Mucosa of stomach (tissue), 1 donor: ENCODE measurements around the gene ZFAND3.

Experiments
- H3K27me3 ChIP-seq: one replicate; pipeline ENCODE4 v1.7.0; 2013; ENCODE audit warnings: mild to moderate bottlenecking, low read length; ENCODE audit not compliant: control insufficient read depth, insufficient read depth
- H3K36me3 ChIP-seq: one replicate; pipeline ENCODE4 v1.7.0; 2013; ENCODE audit warnings: low read length; ENCODE audit not compliant: control insufficient read depth, insufficient read depth
- H3K4me1 ChIP-seq: one replicate; pipeline ENCODE4 v1.7.0; 2013; ENCODE audit warnings: mild to moderate bottlenecking, low read length; ENCODE audit not compliant: control insufficient read depth, insufficient read depth
- H3K4me3 ChIP-seq: one replicate; pipeline ENCODE4 v1.7.0; 2013; ENCODE audit warnings: low read length
- H3K9ac ChIP-seq: one replicate; pipeline ENCODE4 v1.7.0; 2013; ENCODE audit warnings: mild to moderate bottlenecking, low read length, moderate library complexity
- H3K9me3 ChIP-seq: one replicate; pipeline ENCODE4 v1.7.0; 2013; ENCODE audit warnings: mild to moderate bottlenecking, low read length, moderate library complexity; ENCODE audit not compliant: control insufficient read depth
- donor health status: Pancreatic carcinoma.

ZFAND3 gene

GRCh38 chr6:38185244-38185643 is 365.7 kb downstream of the ZFAND3 start:
- H3K9ac ChIP-seq = no peak overlapping the region
- no peaks in the 10 kb centered on the region for H3K4me1 ChIP-seq
- H3K27me3 ChIP-seq = no peaks in the 10 kb centered on the region
- H3K36me3 ChIP-seq = no peaks in the 10 kb centered on the region
- H3K9me3 ChIP-seq = no peaks in the 10 kb centered on the region
- no peak overlapping the region for H3K4me3 ChIP-seq

- H3K4me1 ChIP-seq = no peaks in the 10 kb centered on the region
- no peaks in the 10 kb centered on the region for H3K9me3 ChIP-seq
- no peak overlapping the region for H3K4me3 ChIP-seq
- H3K27me3 ChIP-seq = no peaks in the 10 kb centered on the region
- no peaks in the 10 kb centered on the region for H3K36me3 ChIP-seq
- no peak overlapping the region for H3K9ac ChIP-seq
Measured at GRCh38 chr6:38185752-38186151, 366.2 kb downstream of the ZFAND3 start.

GRCh38 chr6:38187325-38187724 is 367.8 kb downstream of the ZFAND3 start:
- Histone ChIP-seq H3K9ac (no peak overlapping the region), H3K36me3 (no peaks in the 10 kb centered on the region), H3K9me3 (no peaks in the 10 kb centered on the region), H3K4me3 (no peak overlapping the region), H3K4me1 (no peaks in the 10 kb centered on the region), H3K27me3 (no peaks in the 10 kb centered on the region)

- Histone ChIP-seq H3K27me3 (no peaks in the 10 kb centered on the region), H3K36me3 (no peaks in the 10 kb centered on the region), H3K4me3 (no peak overlapping the region), H3K9me3 (no peaks in the 10 kb centered on the region), H3K4me1 (no peaks in the 10 kb centered on the region), H3K9ac (no peak overlapping the region)
Measured at GRCh38 chr6:38187811-38188590, 368.5 kb downstream of the ZFAND3 start.

GRCh38 chr6:38188677-38189335 is 369.3 kb downstream of the ZFAND3 start:
- H3K9ac ChIP-seq = no peak overlapping the region
- no peaks in the 10 kb centered on the region for H3K36me3 ChIP-seq
- no peaks in the 10 kb centered on the region for H3K9me3 ChIP-seq
- no peaks in the 10 kb centered on the region for H3K4me1 ChIP-seq
- no peak overlapping the region for H3K4me3 ChIP-seq
- H3K27me3 ChIP-seq = no peaks in the 10 kb centered on the region

- no peak overlapping the region for H3K4me3 ChIP-seq
- H3K9ac ChIP-seq = no peak overlapping the region
- H3K9me3 ChIP-seq = no peaks in the 10 kb centered on the region
- no peaks in the 10 kb centered on the region for H3K36me3 ChIP-seq
- H3K4me1 ChIP-seq = no peaks in the 10 kb centered on the region
- no peaks in the 10 kb centered on the region for H3K27me3 ChIP-seq
Measured at GRCh38 chr6:38191418-38191817, 371.9 kb downstream of the ZFAND3 start.

- Histone ChIP-seq H3K27me3 (no peaks in the 10 kb centered on the region), H3K4me3 (no peak overlapping the region)
Measured at GRCh38 chr6:38192011-38192410, 372.5 kb downstream of the ZFAND3 start.

GRCh38 chr6:38192487-38192886 is 373.0 kb downstream of the ZFAND3 start:
- no peaks in the 10 kb centered on the region for H3K9me3 ChIP-seq
- no peaks in the 10 kb centered on the region for H3K4me1 ChIP-seq
- H3K9ac ChIP-seq = no peak overlapping the region
- no peaks in the 10 kb centered on the region for H3K27me3 ChIP-seq
- H3K4me3 ChIP-seq = no peak overlapping the region
- no peaks in the 10 kb centered on the region for H3K36me3 ChIP-seq

More at GRCh38 chr6:38192011-38192410, 372.5 kb downstream of the ZFAND3 start:
- no peak overlapping the region for H3K9ac ChIP-seq
- no peaks in the 10 kb centered on the region for H3K4me1 ChIP-seq
- no peaks in the 10 kb centered on the region for H3K36me3 ChIP-seq
- H3K9me3 ChIP-seq = no peaks in the 10 kb centered on the region

GRCh38 chr6:38193051-38193450 is 373.5 kb downstream of the ZFAND3 start:
- H3K9me3 ChIP-seq = no peaks in the 10 kb centered on the region

GRCh38 chr6:38193481-38194281 is 374.2 kb downstream of the ZFAND3 start:
- Histone ChIP-seq H3K4me3 (no peak overlapping the region), H3K9me3 (no peaks in the 10 kb centered on the region), H3K9ac (no peak overlapping the region), H3K27me3 (no peaks in the 10 kb centered on the region), H3K4me1 (no peaks in the 10 kb centered on the region), H3K36me3 (no peaks in the 10 kb centered on the region)

More at GRCh38 chr6:38193051-38193450, 373.5 kb downstream of the ZFAND3 start:
- H3K27me3 ChIP-seq = no peaks in the 10 kb centered on the region
- no peak overlapping the region for H3K4me3 ChIP-seq
- no peaks in the 10 kb centered on the region for H3K4me1 ChIP-seq
- H3K9ac ChIP-seq = no peak overlapping the region
- H3K36me3 ChIP-seq = no peaks in the 10 kb centered on the region

- no peaks in the 10 kb centered on the region for H3K27me3 ChIP-seq
- H3K4me1 ChIP-seq = no peaks in the 10 kb centered on the region
- no peaks in the 10 kb centered on the region for H3K36me3 ChIP-seq
- H3K9me3 ChIP-seq = no peaks in the 10 kb centered on the region
- no peak overlapping the region for H3K9ac ChIP-seq
- no peak overlapping the region for H3K4me3 ChIP-seq
Measured at GRCh38 chr6:38194282-38194572, 374.7 kb downstream of the ZFAND3 start.

- Histone ChIP-seq H3K9me3 (no peaks in the 10 kb centered on the region), H3K4me1 (no peaks in the 10 kb centered on the region), H3K27me3 (no peaks in the 10 kb centered on the region), H3K4me3 (no peak overlapping the region), H3K9ac (no peak overlapping the region), H3K36me3 (no peaks in the 10 kb centered on the region)
Measured at GRCh38 chr6:38194589-38194988, 375.1 kb downstream of the ZFAND3 start.
